ENCODE measurements around the gene STIM1. TPM values are rescaled to one million over a fixed set of nuclear protein-coding genes. Genes with fewer than 3 reads are reported as not detected.

STIM1 gene
- total and polyA plus RNA-seq, 10 of the 15 experiments (the other 5 are each of a cell fraction or from before 2014, with no cell fraction given), result 8.6 to 57.7 (median 29.3) TPM

GRCh38 chr11:4084406-4085125 lies 229.1 kb downstream of the STIM1 start:
- Histone ChIP-seq H3K9ac (ENCODE audit: control insufficient read depth, insufficient read depth, low read length) (no peak overlapping the region), H3K9me3 (replicated peaks; ENCODE audit: control insufficient read depth, insufficient read depth, low read length) (no peaks in the 10 kb centered on the region), H3K27me3 (replicated peaks in 1 of 2; ENCODE audit: control insufficient read depth in 2 of 2, insufficient read depth in 2 of 2, low read length in 1 of 2) (no peaks in the 10 kb centered on the region), H3K27ac (ENCODE audit: control insufficient read depth, insufficient read depth) (no peak overlapping the region), H3K4me2 (ENCODE audit: control insufficient read depth, insufficient read depth) (no peak overlapping the region), H3K79me2 (ENCODE audit: control insufficient read depth, insufficient read depth, low read length) (no peaks in the 10 kb centered on the region), H3K36me3 (ENCODE audit: control insufficient read depth in 2 of 2, insufficient read depth in 2 of 2, low read length in 1 of 2) (peaks cover 4 to 21% of the 10 kb centered on the region in 2 experiments), H3K4me1 (ENCODE audit: control insufficient read depth, insufficient read depth, low read length) (no peaks in the 10 kb centered on the region), H2AFZ (ENCODE audit: control insufficient read depth, low read depth, low read length) (no peak overlapping the region), H4K20me1 (ENCODE audit: control insufficient read depth, insufficient read depth) (no peaks in the 10 kb centered on the region), H3K4me3 (no peak overlapping the region)
- in situ Hi-C loops (cut with MboI) (no loop called here), intact Hi-C loops (cut with micrococcal nuclease; ENCODE audit: unreplicated experiment) (no loop called here)
- ChIA-PET CTCF (interaction anchor here (0.6 to 2.5 kb wide), 4 partner anchors 10 to 235 kb away, joined by 3 to 7 read pairs (median 6); no protein-coding TSS in a partner anchor), SMC1A (ENCODE audit: uncharacterized antibody, unreplicated experiment) (interaction anchor here (1.2 to 1.9 kb wide), 3 partner anchors 12 to 247 kb away, joined by 3 to 9 read pairs (median 5); no protein-coding TSS in a partner anchor), POLR2A (no interaction called here), RAD21 (ENCODE audit: unreplicated experiment) (interaction anchor here (0.6 to 2.4 kb wide), 5 partner anchors 12 to 1657 kb away, joined by 3 to 10 read pairs (median 5); partner anchors contain the start of gene STIM1)
- TF ChIP-seq YY1 (IDR thresholded peaks at IDR 0.05; ENCODE audit: low read depth, low read length), result no peak
- TF ChIP-seq ETV6 (conservative IDR thresholded peaks at IDR 0.05 in 1 of 2, IDR thresholded peaks at IDR 0.05 in 1 of 2; ENCODE audit: borderline replicate concordance in 1 of 2, low read depth in 1 of 2), result no peak
- TF ChIP-seq MLLT1 (IDR thresholded peaks at IDR 0.05), result no peak
- TF ChIP-seq MEF2A (IDR thresholded peaks at IDR 0.05; ENCODE audit: insufficient read depth, low read depth, low read length), result no peak
- TF ChIP-seq ZNF687 (IDR thresholded peaks at IDR 0.05), result no peak
- no peak for TF ChIP-seq NR2C1 (IDR thresholded peaks at IDR 0.05)
- TF ChIP-seq IRF4 (IDR thresholded peaks at IDR 0.05; ENCODE audit: low read depth, low read length), result no peak
- no peak for TF ChIP-seq E4F1 (IDR thresholded peaks at IDR 0.05; ENCODE audit: borderline replicate concordance, partially characterized antibody)
- no peak for TF ChIP-seq ZNF217 (IDR thresholded peaks at IDR 0.05)
- TF ChIP-seq CREB1 (IDR thresholded peaks at IDR 0.05; ENCODE audit: low read depth), result no peak
- no peak for TF ChIP-seq BCL11A (IDR thresholded peaks at IDR 0.05; ENCODE audit: low read depth, low read length)
- no peak for TF ChIP-seq SIX5 (IDR thresholded peaks at IDR 0.05; ENCODE audit: low read depth, low read length, severe bottlenecking)
- no peak for TF ChIP-seq POLR2AphosphoS5 (IDR thresholded peaks at IDR 0.05; ENCODE audit: low read length)
- no TSS peak for BruUV-seq (replicated peaks)
- no peak for ATAC-seq
- WGBS (ENCODE audit: insufficient coverage, insufficient replicate concordance, low lambda C conversion rate, missing lambda C conversion rate), result 97% methylated on average over 12 of the region's 12 CpGs
- no peak for DNase-seq (ENCODE audit: low read depth, low spot score)
- FAIRE-seq, result no peak

Data from GM12878 (cell line).